ENCODE results near the gene BRWD1.
"Not testable (repeated sequence)": the region's sequence is repeated elsewhere in the genome, so short reads cannot be mapped to it uniquely, and the experiment has no call there.

BRWD1 gene

GRCh38 chr21:39164523-39164922, 148.9 kb downstream of the BRWD1 start:
- no peak for DNase-seq

DNA sequence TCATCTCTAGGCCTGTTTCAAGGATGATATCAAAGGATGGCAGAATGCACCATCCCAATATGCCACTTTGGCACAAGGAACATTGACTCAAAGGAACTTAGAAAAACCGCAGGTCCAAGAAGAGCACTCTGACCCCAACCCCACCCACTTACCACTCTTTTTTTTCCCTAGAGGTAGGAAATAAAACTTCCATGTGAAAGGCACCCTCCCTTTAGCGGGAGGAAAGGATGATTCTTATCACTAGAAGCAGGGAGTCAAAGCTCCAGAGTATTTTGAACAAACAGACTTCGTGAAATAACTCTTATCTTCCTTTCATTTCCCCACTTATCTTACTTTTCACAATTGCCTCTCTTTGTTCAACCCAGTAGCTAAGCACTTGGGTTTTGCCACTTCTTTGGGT, 152.4 kb downstream of the BRWD1 start:
- no peak for DNase-seq

DNA sequence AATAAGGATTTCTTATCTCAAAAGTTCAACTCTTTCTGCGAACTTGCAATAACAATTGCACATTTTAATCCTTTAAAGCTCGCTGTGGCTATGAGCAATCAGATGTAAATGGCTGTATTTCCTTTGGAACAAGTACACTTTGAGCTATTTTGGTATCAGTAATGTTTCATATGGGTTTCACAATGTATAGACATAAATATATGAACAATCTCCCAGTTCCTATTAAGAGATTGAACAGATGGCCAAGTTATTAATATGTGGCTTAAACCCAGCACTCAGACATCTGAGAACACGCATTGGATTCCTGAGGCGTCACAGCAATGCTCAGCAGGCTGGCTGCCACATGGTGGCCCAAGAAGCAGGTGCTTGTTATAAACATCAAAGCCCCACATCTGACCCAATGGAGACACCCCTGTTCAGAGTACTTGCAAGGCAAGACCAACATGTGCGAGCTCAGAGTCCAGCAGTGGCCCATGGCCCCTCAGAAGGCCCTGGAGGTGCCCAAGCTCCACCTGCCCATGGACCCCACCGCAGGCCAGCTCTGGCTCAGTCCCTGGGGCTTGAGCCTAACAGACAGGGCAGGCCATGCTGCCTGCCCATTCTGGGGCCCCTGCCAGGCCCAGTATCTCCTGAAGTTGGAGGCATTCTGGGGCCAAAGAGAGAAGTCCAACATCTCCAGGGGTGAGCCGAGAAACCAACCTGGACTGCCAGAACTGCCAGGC, 153.9 kb downstream of the BRWD1 start:
- DNase-seq: no peak

GRCh38 chr21:39157241-39157640, 156.2 kb downstream of the BRWD1 start:
- not testable (repeated sequence) for DNase-seq

DNA sequence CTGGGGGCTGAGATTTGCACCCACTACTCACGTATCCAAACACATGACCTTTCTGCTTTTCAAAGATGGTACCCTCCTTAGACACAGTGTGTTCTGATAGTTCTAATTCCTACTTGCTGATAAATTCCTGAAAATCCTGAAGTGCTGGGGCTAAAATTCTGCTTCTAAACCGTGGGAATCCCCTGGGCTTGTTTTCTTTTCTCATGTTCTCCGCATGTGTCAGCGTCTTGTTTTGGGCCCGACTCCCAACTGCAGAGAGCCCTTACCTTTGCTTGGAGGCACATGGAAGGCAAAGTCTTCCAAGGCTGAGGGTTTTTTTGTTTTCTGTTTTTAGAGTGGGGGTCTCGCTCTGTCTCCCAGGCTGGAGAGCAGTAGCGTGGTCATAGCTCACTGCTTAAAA, 157.4 kb downstream of the BRWD1 start:
- no peak for DNase-seq

- no peak for DNase-seq
Observed at GRCh38 chr21:39155578-39155977, 157.9 kb downstream of the BRWD1 start.

DNA sequence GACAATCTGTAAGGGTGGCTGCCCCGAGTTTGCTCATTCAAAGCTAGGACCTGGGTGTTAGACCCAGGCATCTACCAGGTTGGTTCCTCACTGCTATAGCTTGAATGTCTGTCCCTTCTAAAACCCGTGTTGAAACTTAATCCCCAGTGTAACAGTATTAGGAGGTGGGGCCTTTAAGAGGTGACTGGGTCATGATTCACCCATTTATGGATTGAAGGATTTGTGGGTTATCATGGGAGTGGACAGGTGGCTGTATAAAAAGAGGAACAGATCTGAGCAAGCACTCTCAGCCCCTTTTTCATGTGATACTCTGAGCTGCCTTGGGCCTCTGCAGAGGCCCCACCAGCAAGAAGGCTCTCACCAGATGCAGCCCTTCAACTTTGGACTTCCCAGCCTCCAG, 159.6 kb downstream of the BRWD1 start:
- no peak for DNase-seq

GRCh38 chr21:39153373-39153772, 160.1 kb downstream of the BRWD1 start:
- no peak for DNase-seq

- no peak for DNase-seq
Observed at GRCh38 chr21:39152271-39152670, 161.2 kb downstream of the BRWD1 start.

GRCh38 chr21:39150877-39151276, 162.6 kb downstream of the BRWD1 start:
- DNase-seq: no peak

GRCh38 chr21:39150316-39150715, 163.1 kb downstream of the BRWD1 start:
- DNase-seq: no peak

DNA sequence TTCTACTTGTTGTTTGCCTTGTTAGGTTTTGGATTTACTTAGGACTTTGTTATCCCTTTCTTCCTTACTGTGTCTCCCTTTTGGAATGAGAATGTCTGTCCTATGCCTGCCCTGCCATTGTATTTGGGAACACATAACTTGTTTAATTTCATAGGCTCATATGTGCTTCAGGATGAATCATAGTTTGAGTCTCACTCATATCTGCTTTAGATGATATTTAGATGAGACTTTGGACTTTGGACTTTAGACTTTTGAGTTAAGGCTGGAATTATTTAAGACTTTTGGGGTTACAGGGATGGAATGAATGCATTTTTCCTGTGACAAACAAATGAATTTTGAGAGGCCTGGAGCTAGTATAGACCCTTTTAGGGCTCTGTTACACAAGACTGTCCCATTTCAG, 163.6 kb downstream of the BRWD1 start:
- no peak for DNase-seq

GRCh38 chr21:39148975-39149374, 164.5 kb downstream of the BRWD1 start:
- DNase-seq: no peak

DNA sequence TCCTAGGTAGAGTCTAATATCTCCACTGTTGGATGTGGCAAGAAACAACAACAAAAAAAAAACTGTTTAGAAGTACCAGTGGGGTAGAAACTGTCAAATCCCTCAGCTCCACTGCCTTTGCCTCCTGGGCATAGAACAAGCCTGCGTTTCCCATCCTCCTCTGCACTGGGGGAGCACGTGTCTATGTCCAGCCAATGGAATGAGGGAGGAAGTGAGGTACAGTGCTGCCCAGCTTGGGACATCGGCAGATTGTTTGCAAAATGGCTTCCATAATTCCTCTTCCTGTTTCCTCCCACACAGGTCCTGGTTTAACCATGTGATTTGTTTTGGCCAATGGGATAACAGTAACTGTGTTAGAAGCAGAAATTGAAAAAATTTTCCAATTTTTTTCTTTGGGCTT, 169.2 kb downstream of the BRWD1 start:
- no peak for DNase-seq

- no peak for DNase-seq
Observed at GRCh38 chr21:39142972-39143371, 170.5 kb downstream of the BRWD1 start.

- no peak for DNase-seq
Observed at GRCh38 chr21:39141502-39141901, 171.9 kb downstream of the BRWD1 start.

DNA sequence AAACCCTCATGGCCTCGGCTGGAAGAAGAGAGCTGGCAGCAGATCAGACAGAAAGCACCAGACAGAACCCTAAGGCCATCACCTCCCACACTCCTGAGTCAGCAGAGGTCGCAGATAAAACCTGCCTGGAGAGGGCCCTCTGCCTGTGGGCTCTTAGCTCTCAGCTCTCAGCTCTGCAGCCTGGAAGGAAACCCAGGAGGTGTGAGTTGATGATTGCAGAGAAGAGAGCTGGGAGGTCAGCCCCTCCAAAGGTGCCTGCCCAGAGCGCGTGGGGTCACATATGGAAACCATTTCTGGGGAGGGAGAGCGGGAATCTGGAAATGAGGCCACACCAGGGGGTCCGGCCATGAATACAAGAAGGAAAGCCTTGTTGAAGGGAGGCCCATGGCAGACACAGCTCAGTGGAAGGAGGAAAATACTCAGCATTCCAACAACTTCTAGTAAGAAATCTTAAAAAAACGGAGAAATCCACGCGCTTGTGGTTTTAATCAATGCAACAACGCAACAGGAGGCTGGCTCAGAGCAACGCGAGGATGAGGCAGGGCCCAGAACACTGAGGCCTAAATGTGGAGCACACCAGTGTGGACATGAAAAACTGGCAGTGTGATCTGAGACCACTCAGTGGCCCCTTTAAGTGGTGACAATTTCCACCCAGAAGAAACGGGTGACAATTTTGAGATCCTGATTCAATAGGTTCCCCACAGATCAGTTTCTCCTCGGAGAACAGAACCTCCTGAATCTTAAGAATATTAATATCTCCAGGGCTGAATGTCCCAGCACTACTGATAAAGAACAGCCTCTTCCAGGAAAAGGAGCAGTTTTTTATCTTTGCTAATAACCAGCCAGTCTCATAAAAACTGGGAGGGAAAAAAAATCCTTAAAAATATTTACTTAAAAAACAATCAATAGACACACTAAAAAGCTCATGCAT, 175.9 kb downstream of the BRWD1 start:
- DNase-seq: no peak

DNA sequence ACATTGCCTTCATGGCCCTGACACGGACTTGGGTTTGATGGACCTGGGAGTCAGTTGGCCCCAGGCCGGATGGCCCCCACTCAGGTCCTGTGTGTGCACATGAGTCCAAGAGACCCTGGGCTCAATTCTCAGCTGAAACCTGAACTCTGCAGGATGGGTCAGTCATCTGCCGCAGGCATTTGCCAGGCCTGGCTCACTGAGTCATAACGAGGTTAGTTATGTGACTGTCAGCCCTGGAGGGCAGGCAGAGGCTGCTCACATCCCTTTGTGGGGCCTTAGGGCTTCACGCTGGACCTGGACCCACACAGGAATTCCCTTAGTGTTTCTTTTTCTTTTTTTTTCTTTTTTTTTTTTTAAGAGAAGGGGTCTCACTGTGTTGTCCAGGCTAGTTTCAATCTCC, 176.7 kb downstream of the BRWD1 start:
- no peak for DNase-seq

DNA sequence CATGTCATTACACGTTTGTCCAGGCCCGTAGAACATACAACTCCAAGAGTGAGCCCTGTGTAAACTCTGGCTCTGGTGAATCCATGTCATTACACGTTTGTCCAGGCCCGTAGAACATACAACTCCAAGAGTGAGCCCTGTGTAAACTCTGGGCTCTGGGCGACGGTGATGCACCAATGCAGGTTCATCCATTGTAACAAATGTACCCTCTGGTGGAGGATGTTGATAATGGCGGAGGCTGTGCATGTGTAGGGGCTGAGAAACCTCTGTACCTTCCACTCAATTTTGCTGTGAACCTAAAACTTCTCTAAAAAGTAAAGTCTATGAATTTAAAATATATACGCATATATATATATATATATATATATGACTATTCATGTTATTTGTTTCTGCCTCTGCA, 177.3 kb downstream of the BRWD1 start:
- DNase-seq: not testable (repeated sequence)

GRCh38 chr21:39134288-39134810, 179.1 kb downstream of the BRWD1 start:
- no peak for DNase-seq
